NCI-H510A (cell line): Measurements from ENCODE around the gene IQCC.

Experiments
- DNase-seq: peaks from one replicate; lab custom pipeline; 2025; lab: John Stamatoyannopoulos, UW

The IQCC gene

DNA sequence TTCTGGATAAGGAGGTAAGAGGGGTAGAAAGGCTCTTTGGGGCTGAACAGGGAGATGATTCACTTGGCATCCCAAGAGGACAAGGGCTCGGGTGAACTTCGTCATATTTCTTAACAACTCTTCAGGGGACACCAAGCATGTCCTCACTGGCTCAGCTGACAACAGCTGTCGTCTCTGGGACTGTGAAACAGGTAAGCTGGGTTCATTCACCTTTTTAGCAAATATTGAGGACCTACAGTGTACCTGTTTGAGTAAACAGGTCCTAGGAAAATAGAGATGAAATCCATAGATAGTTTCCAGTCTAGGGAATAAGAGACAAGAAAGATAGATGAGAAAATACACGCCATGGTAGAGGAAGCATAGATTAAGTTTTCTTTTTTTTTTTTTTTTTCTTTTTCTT lies 18.8 kb downstream of the IQCC start:
- DNase-seq, result no peak

- DNase-seq, result no peak
These were observed 23.3 kb downstream of the IQCC start for GRCh38 chr1:32228771-32229170.

GRCh38 chr1:32231843-32232432 lies 26.5 kb downstream of the IQCC start:
- no peak for DNase-seq

- no peak for DNase-seq
These were observed 27.3 kb downstream of the IQCC start for GRCh38 chr1:32232558-32233304.

DNA sequence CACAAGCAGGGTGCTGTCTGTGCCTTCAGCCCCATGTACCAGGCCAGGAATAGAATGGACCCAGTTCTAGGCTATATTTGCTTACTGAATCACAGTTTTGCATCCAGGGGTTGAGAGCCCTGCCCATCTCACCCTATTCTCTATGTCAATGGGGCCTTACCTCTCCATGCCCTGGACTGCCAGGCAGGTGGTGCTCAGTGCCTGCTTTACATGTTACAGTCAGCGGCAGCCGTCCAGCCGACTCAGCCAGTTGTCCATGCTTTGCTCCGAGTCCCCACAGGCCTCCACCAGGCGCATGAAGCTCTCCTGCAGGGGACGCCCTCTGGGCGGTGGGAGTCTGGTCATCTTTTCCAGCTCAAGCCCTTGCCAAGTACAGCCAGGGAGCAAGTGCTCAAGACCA lies 29.3 kb downstream of the IQCC start:
- DNase-seq, result no peak

DNA sequence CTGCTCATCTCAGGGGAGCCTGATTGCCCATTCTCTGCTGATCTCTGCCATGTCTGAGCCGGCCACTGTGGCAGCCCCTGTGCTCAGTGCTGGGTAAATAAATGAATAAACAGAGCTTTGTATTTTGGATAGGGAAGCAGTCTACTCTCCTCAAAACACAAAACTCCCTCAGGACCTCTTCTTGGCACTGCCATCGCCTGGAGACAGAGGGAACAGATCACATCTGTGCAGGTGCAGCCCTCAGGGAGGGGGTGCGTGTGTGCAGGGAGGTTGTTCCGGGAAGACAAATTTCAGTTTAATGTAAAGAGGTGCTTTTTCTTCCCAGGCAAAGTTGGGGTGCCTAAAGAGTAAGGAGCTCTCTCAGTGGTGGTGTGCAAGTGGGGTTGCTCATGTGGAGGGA lies 33.9 kb downstream of the IQCC start:
- DNase-seq, result no peak

- DNase-seq, result no peak
These were observed 34.3 kb downstream of the IQCC start for GRCh38 chr1:32239790-32240139.

DNA sequence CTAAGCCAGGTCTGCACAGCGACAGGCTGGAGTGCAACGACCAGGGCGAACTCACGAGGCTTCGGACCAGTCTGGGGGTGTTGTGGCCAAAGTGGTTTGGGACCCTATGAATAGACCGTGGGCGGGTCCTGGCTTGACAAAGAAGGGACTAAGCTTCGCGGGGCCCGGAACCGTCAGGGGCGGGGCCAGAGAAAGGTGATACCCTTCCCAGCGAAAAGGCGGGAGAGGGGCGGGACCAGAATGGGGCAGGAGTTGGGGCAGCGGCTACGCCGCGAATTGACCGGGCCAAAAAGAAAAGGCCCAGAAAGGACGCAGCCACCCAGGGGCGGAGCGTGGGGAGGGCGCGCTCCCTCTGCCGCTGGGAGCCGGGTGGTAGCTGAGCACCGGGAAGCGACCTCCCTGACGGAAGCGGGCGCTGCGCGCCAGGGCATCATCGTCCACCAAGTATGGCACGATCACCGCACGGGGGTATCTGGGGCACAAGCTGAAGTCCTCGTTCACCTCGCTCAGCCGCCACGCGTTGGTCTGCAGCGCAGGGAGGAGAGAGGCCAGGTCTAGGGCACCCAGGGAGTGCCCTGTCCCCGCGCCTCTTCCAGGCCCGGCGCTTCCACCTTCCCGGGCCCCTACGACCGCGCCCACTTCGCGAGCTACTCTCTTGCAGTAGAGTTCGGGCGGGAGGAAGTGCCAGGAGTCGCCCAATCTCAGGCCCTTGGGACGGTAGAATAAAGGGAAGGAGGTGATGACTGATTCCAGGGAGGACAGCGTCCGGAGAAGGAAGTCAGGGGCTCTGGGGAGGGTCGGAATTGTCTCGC lies 34.9 kb downstream of the IQCC start:
- peak; percentile 85 for DNase-seq

- DNase-seq, result no peak
These were observed 35.7 kb downstream of the IQCC start for GRCh38 chr1:32241001-32241763.

DNA sequence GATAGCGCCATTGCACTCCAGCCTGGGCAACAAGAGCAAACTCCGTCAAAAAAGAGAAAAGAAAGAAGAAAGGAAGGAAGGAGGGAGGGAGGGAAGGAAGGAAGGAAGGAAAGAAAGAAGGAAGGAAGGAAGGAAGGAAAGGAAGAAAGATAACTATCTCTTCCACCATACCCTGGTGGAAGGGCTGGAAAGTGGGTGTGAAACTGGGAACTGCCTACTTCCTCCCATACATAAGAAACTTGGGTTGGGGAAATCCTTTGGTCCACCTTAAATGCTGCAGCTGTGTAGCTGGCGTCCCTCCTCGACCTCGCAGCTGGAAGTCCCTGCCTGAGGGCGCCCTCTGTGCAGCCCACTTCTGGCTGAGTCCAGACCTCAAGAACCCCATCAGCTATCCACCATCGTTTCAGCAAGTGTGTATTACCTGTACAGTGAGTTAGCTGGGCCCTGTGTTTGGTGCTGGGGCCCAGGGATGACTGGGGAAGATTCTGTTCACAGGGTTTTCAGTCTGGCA lies 36.9 kb downstream of the IQCC start:
- DNase-seq, result no peak

- DNase-seq, result no peak
These were observed 41.4 kb downstream of the IQCC start, which contains the start of gene FAM167B for GRCh38 chr1:32246888-32247273. Gene FAM167B, plus strand, starts transcription at chr1:32247222. Its CDS starts 200 bp downstream, at chr1:32247422.

DNA sequence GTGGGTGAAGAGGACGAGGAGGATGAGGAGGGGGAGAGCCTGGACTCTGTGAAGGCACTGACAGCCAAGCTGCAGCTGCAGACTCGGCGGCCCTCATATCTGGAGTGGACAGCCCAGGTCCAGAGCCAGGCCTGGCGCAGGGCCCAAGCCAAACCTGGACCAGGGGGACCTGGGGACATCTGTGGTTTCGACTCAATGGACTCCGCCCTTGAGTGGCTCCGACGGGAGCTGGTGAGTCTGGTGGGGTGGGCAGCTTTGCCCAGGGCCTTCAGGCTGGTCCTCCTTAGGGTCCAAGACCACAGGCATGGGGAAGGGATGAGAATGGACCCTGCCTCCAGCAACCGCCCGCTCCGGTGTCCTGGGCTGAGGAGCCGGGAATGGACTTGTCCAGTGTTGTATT lies 42.0 kb downstream of the IQCC start:
- DNase-seq, result no peak

GRCh38 chr1:32247983-32248889 lies 42.8 kb downstream of the IQCC start:
- DNase-seq, result peak; percentile 78

DNA sequence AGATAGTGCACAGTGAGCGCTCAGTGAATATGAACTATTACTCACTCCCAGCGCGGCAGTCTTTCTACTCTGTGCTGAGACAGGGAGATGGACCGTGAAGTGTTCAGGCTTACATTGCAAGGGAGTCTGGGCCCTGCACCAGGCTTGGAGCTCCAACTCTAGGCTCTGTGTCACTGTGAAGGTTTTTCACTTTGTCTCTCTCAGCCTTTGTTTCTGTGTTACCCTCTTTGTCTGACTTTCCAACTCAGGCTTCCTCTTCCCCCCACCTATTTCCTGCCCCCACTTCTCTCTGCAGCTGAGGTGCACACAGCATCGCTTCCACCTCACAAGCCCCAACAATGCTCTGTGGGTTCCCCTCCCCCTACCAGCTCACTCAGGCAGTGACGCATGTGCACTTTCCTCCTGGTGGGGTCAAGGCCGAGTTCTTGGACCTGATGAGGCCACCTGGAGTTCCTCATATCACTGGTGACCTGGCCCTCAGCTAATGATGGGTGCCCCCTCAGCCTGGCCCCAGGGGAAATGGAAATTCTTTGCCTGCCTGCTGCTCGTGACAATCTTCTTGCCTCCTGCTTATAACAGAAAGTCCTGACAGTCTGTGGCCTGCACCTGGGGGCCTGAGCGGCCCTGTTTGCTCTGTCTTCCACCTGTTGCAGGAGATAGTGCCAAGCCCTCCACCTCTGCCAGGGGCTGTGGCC lies 44.5 kb downstream of the IQCC start:
- no peak for DNase-seq

DNA sequence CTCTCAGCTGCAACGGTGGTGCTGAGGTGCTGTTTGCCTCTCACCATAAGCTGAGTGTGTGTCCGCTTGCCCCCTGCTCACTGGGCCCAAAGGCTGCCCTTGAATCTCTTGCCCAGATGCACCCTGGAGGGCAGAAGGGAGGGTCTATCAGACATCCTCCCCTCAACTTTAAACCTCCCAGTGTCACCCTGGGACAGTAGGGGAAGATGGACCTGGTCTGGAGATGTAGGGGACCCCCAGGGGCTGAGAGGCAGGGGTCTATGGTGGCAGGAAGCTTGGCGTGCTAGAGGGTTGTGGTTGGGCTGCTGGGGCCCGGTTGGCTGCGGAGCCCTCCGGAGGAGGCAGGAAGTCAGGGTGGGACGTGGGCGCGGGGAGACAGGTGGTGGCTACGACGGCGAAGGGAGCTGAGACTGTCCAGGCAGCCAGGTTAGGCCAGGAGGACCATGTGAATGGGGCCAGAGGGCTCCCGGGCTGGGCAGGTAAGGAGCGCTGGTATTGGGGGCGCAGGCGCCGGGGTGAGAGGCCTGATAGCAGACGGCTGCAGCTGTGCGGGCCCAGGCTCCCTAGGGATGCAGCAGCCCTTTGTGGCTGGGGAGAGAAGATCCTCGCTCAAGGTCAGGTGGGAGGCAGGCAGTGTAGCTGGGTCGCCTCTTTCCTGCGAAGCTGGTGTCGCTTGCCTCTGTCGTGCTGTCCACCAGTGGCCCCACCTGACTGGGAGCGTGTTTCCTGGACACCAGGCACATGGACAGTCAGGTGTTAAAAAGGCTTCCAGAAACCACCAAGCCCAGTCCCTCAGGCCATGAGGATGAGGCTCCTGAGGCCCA lies 45.6 kb downstream of the IQCC start, which contains the start of gene LCK:
TSS of gene LCK (plus strand) at position 373 of the 824 bp plus-strand sequence. CDS start 23,065 bp downstream, outside the sequence.
- no peak for DNase-seq

DNA sequence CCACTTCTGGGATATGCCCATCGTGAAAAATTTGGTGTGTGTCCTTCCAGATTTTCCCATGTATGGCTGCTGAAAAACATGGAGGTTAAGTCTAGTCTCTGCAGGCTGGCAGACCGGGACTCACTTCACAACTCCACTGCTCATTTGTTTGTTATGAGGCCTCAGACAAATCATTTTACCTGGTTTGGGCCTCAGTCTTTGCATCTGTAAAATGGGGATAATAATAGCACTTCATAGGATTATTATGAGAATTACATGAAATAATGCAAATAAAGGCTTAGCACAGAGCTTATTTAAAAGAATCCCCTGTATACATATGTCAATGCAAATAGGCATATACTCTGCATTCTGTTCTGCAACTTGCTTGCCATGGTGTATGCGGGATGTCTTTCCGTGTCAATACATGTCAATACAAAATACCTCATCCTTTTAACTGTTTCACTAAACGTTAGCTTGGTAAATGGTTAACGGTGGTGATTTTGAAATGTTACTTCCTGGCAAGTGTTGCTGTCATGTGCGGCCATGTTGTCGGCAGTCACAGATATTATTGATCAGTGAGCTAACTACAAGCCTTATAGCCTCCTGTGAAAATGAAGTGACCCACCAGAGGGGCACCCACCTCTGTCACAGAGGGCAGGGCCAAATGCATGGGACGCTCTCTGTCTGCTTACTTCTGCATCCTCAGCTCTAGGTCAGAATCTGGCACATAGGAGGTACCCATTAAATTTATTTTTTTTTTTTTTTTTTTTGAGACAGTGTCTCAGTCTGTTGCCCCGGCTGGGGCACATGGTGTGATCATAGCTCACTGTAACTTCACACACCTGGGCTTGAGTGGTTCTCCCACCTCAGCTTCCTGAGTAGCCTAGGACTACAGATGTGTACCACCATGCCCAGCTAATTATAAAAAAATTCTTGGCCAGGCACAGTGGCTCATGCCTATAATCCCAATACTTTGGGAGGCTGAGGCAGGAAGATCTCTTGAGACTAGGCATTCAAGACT lies 49.9 kb downstream of the IQCC start:
- no peak for DNase-seq

GRCh38 chr1:32256473-32257226 lies 51.2 kb downstream of the IQCC start:
- no peak for DNase-seq

- no peak for DNase-seq
These were observed 51.7 kb downstream of the IQCC start for GRCh38 chr1:32257227-32257508.
